G401 (cell line): ENCODE measurements around the gene COL8A1. TPM values are rescaled to one million over a fixed set of nuclear protein-coding genes. Genes with fewer than 3 reads are reported as not detected.

Experiments used
- DNase-seq: peaks from one replicate; pipeline ENCODE4 v3.0.0-alpha.2; 2015; ENCODE audit warnings: low spot score
- in situ Hi-C: cut with HindIII; loops from 2 replicates; pipeline ENCODE4 v1.10.0; 2016; ENCODE audit warnings: low sequenced_read_pairs, mixed read lengths
- total RNA-seq: library from RNA; depleted of rRNA; stranded (reverse); fragments of >200 nt; shearing (Covaris generic); gene quantifications from 2 replicates; pipeline ENCODE4 v1.2.3, GENCODE V29; 2014

COL8A1 gene
- total RNA-seq, 1 experiment from 2014 or later: not detected

GRCh38 chr3:99637016-99637367 is 1.4 kb upstream of the COL8A1 start:
- no peak for DNase-seq
- in situ Hi-C loops: no loop called here

- no peak for DNase-seq
Observed at GRCh38 chr3:99637368-99638111, 854 bp upstream of the COL8A1 start.

GRCh38 chr3:99639579-99639978 is 1.2 kb downstream of the COL8A1 start:
- no peak for DNase-seq
- in situ Hi-C loops: no loop called here

More at GRCh38 chr3:99637368-99638111, 854 bp upstream of the COL8A1 start:
- in situ Hi-C loops: no loop called here

- in situ Hi-C loops: no loop called here
- DNase-seq: no peak
Observed at GRCh38 chr3:99640214-99640851, 1.9 kb downstream of the COL8A1 start.

- in situ Hi-C loops: no loop called here
- DNase-seq: no peak
Observed at GRCh38 chr3:99641480-99641879, 3.1 kb downstream of the COL8A1 start.

GRCh38 chr3:99641982-99642381 is 3.6 kb downstream of the COL8A1 start:
- in situ Hi-C loops: no loop called here
- no peak for DNase-seq

GRCh38 chr3:99644017-99644416 is 5.6 kb downstream of the COL8A1 start:
- DNase-seq: no peak
- in situ Hi-C loops: no loop called here

- no peak for DNase-seq
- in situ Hi-C loops: no loop called here
Observed at GRCh38 chr3:99644746-99645145, 6.4 kb downstream of the COL8A1 start.

- DNase-seq: peak; percentile 9
- in situ Hi-C loops: no loop called here
Observed at GRCh38 chr3:99645277-99646106, 7.1 kb downstream of the COL8A1 start.

GRCh38 chr3:99646107-99646435 is 7.7 kb downstream of the COL8A1 start:
- in situ Hi-C loops: no loop called here
- DNase-seq: no peak

GRCh38 chr3:99647081-99647480 is 8.7 kb downstream of the COL8A1 start:
- in situ Hi-C loops: no loop called here
- DNase-seq: no peak

- in situ Hi-C loops: no loop called here
- DNase-seq: no peak
Observed at GRCh38 chr3:99648101-99648500, 9.7 kb downstream of the COL8A1 start.

- in situ Hi-C loops: no loop called here
Observed at GRCh38 chr3:99648516-99648915, 10.1 kb downstream of the COL8A1 start.

GRCh38 chr3:99651531-99651930 is 13.1 kb downstream of the COL8A1 start:
- no peak for DNase-seq
- in situ Hi-C loops: no loop called here

More at GRCh38 chr3:99648516-99648915, 10.1 kb downstream of the COL8A1 start:
- DNase-seq: no peak

GRCh38 chr3:99656624-99657023 is 18.2 kb downstream of the COL8A1 start:
- DNase-seq: no peak
- in situ Hi-C loops: no loop called here

- DNase-seq: no peak
- in situ Hi-C loops: no loop called here
Observed at GRCh38 chr3:99658274-99658673, 19.9 kb downstream of the COL8A1 start.

- in situ Hi-C loops: no loop called here
- DNase-seq: no peak
Observed at GRCh38 chr3:99659032-99659431, 20.6 kb downstream of the COL8A1 start.

GRCh38 chr3:99659951-99660350 is 21.6 kb downstream of the COL8A1 start:
- no peak for DNase-seq
- in situ Hi-C loops: no loop called here

- in situ Hi-C loops: no loop called here
- no peak for DNase-seq
Observed at GRCh38 chr3:99662838-99663570, 24.6 kb downstream of the COL8A1 start.

GRCh38 chr3:99663977-99664376 is 25.6 kb downstream of the COL8A1 start:
- in situ Hi-C loops: no loop called here
- DNase-seq: no peak
